ENCODE results near the gene URB1.

- TF ChIP-seq POLR2AphosphoS5 (IDR thresholded peaks at IDR 0.05; ENCODE audit: low read depth, low read length) (no peak), TAF1 (IDR thresholded peaks at IDR 0.05; ENCODE audit: low read depth, low read length) (no peak), SPI1 (IDR thresholded peaks at IDR 0.05; ENCODE audit: low read depth, low read length) (no peak), POLR2A (IDR thresholded peaks at IDR 0.05; ENCODE audit: low read depth, low read length) (no peak), POU2F2 (IDR thresholded peaks at IDR 0.05; ENCODE audit: low read depth, low read length) (no peak)
Measured at GRCh38 chr21:32387151-32387550, 5.7 kb downstream of the URB1 start.
